ENCODE measurements around the gene CEP97. TPM values are rescaled to one million over a fixed set of nuclear protein-coding genes. Genes with fewer than 3 reads are reported as not detected.

The CEP97 gene
- total RNA-seq, 1 donor: 21.4 TPM

GRCh38 chr3:101817992-101818391 is 93.6 kb downstream of the CEP97 start:
- no peak for TF ChIP-seq CTCF (IDR thresholded peaks at IDR 0.05; ENCODE audit: insufficient read depth, low read length)
- no peak for DNase-seq (ENCODE audit: low read depth)
- H3K4me3 ChIP-seq (ENCODE audit: low read depth, low read length): no peak overlapping the region

GRCh38 chr3:101819649-101820206 is 95.3 kb downstream of the CEP97 start:
- TF ChIP-seq CTCF (IDR thresholded peaks at IDR 0.05; ENCODE audit: insufficient read depth, low read length): no peak
- no peak for DNase-seq (ENCODE audit: low read depth)
- no peak overlapping the region for H3K4me3 ChIP-seq (ENCODE audit: low read depth, low read length)

Other genes starting within 250 kb of the CEP97 start
- gene SENP7, start 211.4 kb upstream of the CEP97 start, total RNA-seq (ENCODE audit: low replicate concordance): 19.5 and 24.0 TPM in 2 replicates
- 26.2 and 32.5 TPM in 2 replicates for gene TRMT10C, start 162.7 kb upstream of the CEP97 start, total RNA-seq (ENCODE audit: low replicate concordance)
- 64.4 and 137 TPM in 2 replicates for gene PCNP, start 150.4 kb upstream of the CEP97 start, total RNA-seq (ENCODE audit: low replicate concordance)
- 21.4 and 23.1 TPM in 2 replicates for gene ZBTB11, start 47.5 kb upstream of the CEP97 start, total RNA-seq (ENCODE audit: low replicate concordance)
- gene RPL24, start 37.9 kb upstream of the CEP97 start, total RNA-seq (ENCODE audit: low replicate concordance): 1,420 and 2,984 TPM in 2 replicates
- gene NXPE3, start 54.6 kb downstream of the CEP97 start, total RNA-seq (ENCODE audit: low replicate concordance): 8.6 and 19.7 TPM in 2 replicates
- gene NFKBIZ, start 124.9 kb downstream of the CEP97 start, total RNA-seq (ENCODE audit: low replicate concordance): 17.5 and 38.3 TPM in 2 replicates